Heart right ventricle (tissue), 16 donors: ENCODE measurements around the gene ABHD10. TPM values are rescaled to one million over a fixed set of nuclear protein-coding genes. Genes with fewer than 3 reads are reported as not detected.
A peak's percentile ranks its signal among the peaks of the same experiment; 100 is the strongest.

Experiments used
- ATAC-seq, 8 donors: fragments of 200-7000 bp; cut with Tn5 transposase; one replicate each; pipeline ENCODE4 v1.9.1; 2020; ENCODE audit warnings: mild to moderate bottlenecking in 8 of 8, moderate library complexity in 8 of 8, moderate number of reproducible peaks in 1 of 8
- DNase-seq, 2 donors: peaks; one replicate each; pipeline ENCODE4 v3.0.0-alpha.2; 2020
- H3K27ac ChIP-seq, 10 donors: fragments of 200-600 bp; sonication (generic) in 2 of 10; one replicate each; pipeline versions ENCODE4 v1.5.0 to v1.8.0; 2020 to 2022; ENCODE audit warnings: mild to moderate bottlenecking in 3 of 10
- H3K27me3 ChIP-seq, 7 donors: fragments of 200-600 bp; one replicate each; pipeline ENCODE4 v1.8.0; 2021 to 2022; ENCODE audit warnings: mild to moderate bottlenecking in 2 of 7
- H3K36me3 ChIP-seq, 9 donors: fragments of 200-600 bp; sonication (generic) in 1 of 9; one replicate each; pipeline versions ENCODE4 v1.5.0 to v1.8.0; 2020 to 2022; ENCODE audit warnings: mild to moderate bottlenecking in 2 of 9
- H3K4me1 ChIP-seq, 9 donors: fragments of 200-600 bp; sonication (generic) in 1 of 9; one replicate each; pipeline versions ENCODE4 v1.5.0 to v1.8.0; 2020 to 2022; ENCODE audit warnings: mild to moderate bottlenecking in 4 of 9
- H3K4me3 ChIP-seq, 10 donors: fragments of 200-600 bp; sonication (generic) in 2 of 10; one replicate each; pipeline versions ENCODE4 v1.5.0 to v1.8.0; 2020 to 2022; ENCODE audit warnings: mild to moderate bottlenecking in 7 of 10, moderate library complexity in 2 of 10
- H3K9me3 ChIP-seq, 11 donors: fragments of 200-600 bp in 10 of 11; sonication (generic) in 2 of 11; one replicate each; pipeline versions ENCODE4 v1.5.0 to v1.8.0; 2013 to 2022; ENCODE audit warnings: mild to moderate bottlenecking in 2 of 11, control low read depth in 1 of 11, moderate library complexity in 1 of 11
- WGBS, 2 donors: extraction: QIAGEN DNeasy Blood & Tissue Kit; methylation state at CpG; one replicate each; pipeline ENCODE4 v1.1.7; 2013; ENCODE audit warnings: inconsistent platforms in 1 of 2; 5-methylcytosine and 5-hydroxymethylcytosine counted together
- intact Hi-C, 10 donors: fragments of 100-400 bp; cut with DNase I; formaldehyde crosslinking; loops; one replicate each; pipeline versions ENCODE4 v1.11.1 to v1.14.2; 2022
- polyA plus RNA-seq, 2 donors: library from polyadenylated mRNA; stranded (reverse); fragments of 200-250 nt; gene quantifications; one replicate each; pipeline ENCODE4 v1.2.3, GENCODE V29; 2013
- total RNA-seq, 10 donors: library from RNA; stranded (reverse); fragmentation: NEBNext Ultra II Directional in 3 of 10; extraction: Animal tissue kit (Norgen Biotek cat#: 25700) in 3 of 10; gene quantifications; one replicate each; pipeline versions ENCODE4 v1.2.1 to v1.2.4, GENCODE V29; 2021 to 2023
- TF ChIP-seq, protein P1 (sequence below), 9 donors: fragments of 200-600 bp; sonication (generic) in 2 of 9; IDR thresholded peaks; one replicate each; pipeline versions ENCODE4 v1.5.0 to v1.8.0; 2021 to 2022; ENCODE audit warnings: antibody characterized with exemption in 9 of 9, mild to moderate bottlenecking in 5 of 9, moderate library complexity in 1 of 9
- donor health status: Arrhythmogenic right ventricular cardiomyopathy.
- donor health status: ischemic (EF 13 %, LVEDD 7.1; RV severe dilation, severe dysfunction).
- donor health status: healthy with polysubstance abuse.
- donor health status: DM: no; HTN: yes; CAD: no.
- donor health status: DM: no; HTN: no; CAD: no.
- donor health status: ischemic (EF 25% LVEDD 6.9; RV normal size, moderate dysfunction).
- donor health status: ischemic (EF 25% LVEDD 5.7; RV mildly dilated, moderate dysfunction).
- donor health status: healthy.
- donor health status: DM: yes; HTN: yes; CAD: no.
- donor health status: Ischemic cardiomyopathy.
- donor health status: ischemic (EF 35%, LVEDD 5.7; RV mildly dilated, moderate dysfunction).
- donor health status: nonischemic (EF 11% LVEDD 7.7; RV severe dilation, severe dysfunction).
- donor health status: DM: yes; HTN: yes; CAD: no.
- donor health status: PGD.
- donor health status: ischemic (EF 29% LVEDD 5.4; RV normal size, mild dysfunction).
- donor health status: nonischemic (EF 23%, LVEDD 6.1; RV moderate dilation, normal function).

ABHD10 gene
- total and polyA plus RNA-seq, 12 donors = 10.5 to 57.8 (median 50.1) TPM

DNA sequence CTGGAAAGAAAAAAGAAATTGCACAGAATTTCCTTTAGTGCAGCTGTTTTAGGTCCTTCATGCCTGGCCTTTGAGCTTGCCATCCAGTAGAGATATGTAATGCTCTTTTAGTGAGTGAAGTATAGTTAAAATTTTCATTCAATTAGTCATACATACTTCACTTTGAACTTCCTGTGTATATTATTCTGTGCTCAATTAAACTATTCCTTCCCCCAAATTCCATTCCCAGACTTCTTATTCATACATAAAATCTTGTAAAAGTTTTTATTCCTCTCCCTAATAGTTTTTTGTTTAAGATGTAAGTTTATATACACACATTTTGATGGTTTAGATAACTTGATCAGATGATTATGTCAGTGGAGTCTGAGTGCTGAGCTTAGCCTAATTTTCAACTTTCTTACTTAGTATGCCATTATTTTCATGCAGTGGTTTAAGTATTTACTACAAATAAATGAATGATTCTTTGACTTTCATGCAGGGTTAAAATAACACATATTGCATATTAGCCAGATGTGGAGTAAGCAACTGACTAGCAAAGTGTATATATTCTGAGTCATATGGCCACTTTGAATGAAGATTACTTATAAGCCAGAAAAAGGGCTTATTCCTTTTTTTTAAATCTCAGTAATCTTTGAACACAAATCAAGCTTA is 42.5 kb upstream of the ABHD10 start:
- H3K27me3 ChIP-seq = no peaks in the 10 kb centered on the region
- H3K27ac ChIP-seq = peak overlapping the region in 2 of 10 donors; percentile 0 to 28

DNA sequence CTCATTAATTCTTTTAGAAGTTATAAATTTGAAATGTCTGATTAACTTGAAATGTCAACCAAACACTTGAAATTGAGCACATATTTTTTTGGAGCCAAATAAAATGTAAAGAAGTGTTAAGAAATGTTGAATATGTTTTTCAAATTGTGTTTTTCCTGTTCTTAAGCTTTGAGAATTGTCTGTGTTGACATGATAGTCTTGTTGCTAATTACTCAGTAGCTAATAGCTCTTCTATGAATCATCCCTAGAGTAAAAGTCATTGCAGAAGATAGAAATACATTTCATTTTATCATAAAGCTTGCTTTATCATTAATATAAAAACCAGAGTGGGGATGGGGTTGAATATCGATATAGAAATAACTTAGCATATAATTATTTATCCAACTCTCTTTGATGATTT is 41.9 kb upstream of the ABHD10 start:
- H3K4me1 ChIP-seq = peaks cover 0 to 40% (median 25%) of the 10 kb centered on the region in 9 donors
- intact Hi-C loops = no loop called here
- H3K27me3 ChIP-seq = no peaks in the 10 kb centered on the region
- DNase-seq (no peak), ATAC-seq (no peak)
- 91 to 96% methylated on average over 1 of the region's 1 CpG for WGBS, 2 donors
- TF ChIP-seq, protein P1, sequence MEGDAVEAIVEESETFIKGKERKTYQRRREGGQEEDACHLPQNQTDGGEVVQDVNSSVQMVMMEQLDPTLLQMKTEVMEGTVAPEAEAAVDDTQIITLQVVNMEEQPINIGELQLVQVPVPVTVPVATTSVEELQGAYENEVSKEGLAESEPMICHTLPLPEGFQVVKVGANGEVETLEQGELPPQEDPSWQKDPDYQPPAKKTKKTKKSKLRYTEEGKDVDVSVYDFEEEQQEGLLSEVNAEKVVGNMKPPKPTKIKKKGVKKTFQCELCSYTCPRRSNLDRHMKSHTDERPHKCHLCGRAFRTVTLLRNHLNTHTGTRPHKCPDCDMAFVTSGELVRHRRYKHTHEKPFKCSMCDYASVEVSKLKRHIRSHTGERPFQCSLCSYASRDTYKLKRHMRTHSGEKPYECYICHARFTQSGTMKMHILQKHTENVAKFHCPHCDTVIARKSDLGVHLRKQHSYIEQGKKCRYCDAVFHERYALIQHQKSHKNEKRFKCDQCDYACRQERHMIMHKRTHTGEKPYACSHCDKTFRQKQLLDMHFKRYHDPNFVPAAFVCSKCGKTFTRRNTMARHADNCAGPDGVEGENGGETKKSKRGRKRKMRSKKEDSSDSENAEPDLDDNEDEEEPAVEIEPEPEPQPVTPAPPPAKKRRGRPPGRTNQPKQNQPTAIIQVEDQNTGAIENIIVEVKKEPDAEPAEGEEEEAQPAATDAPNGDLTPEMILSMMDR (IDR thresholded peaks at IDR 0.05) = no peak
- no peak overlapping the region for H3K4me3 ChIP-seq
- peak overlapping the region in 1 of 10 donors; percentile 0 for H3K27ac ChIP-seq
- no peaks in the 10 kb centered on the region for H3K9me3 ChIP-seq
- H3K36me3 ChIP-seq = peaks cover 0 to 93% (median 31%) of the 10 kb centered on the region in 9 donors

More for the DNA sequence above, 42.5 kb upstream of the ABHD10 start:
- H3K4me3 ChIP-seq = no peak overlapping the region
- peaks cover 0 to 93% (median 25%) of the 10 kb centered on the region in 9 donors for H3K36me3 ChIP-seq
- intact Hi-C loops = no loop called here
- ATAC-seq (no peak), DNase-seq (no peak)
- H3K9me3 ChIP-seq = no peaks in the 10 kb centered on the region
- TF ChIP-seq, protein P1 (IDR thresholded peaks at IDR 0.05) = no peak
- peaks cover 0 to 41% (median 31%) of the 10 kb centered on the region in 9 donors for H3K4me1 ChIP-seq

- intact Hi-C loops = no loop called here
- no peaks in the 10 kb centered on the region for H3K9me3 ChIP-seq
- peaks cover 0 to 93% (median 32%) of the 10 kb centered on the region in 9 donors for H3K36me3 ChIP-seq
- DNase-seq = no peak
- H3K4me3 ChIP-seq = no peak overlapping the region
- ATAC-seq = no peak
- no peaks in the 10 kb centered on the region for H3K27me3 ChIP-seq
- H3K4me1 ChIP-seq = peaks cover 0 to 35% (median 17%) of the 10 kb centered on the region in 9 donors
- TF ChIP-seq, protein P1 (IDR thresholded peaks at IDR 0.05) = no peak
- H3K27ac ChIP-seq = no peak overlapping the region
These were observed 41.0 kb upstream of the ABHD10 start for GRCh38 chr3:111937871-111938270.

GRCh38 chr3:111939873-111940272 is 39.0 kb upstream of the ABHD10 start:
- H3K27me3 ChIP-seq = no peaks in the 10 kb centered on the region
- intact Hi-C loops = no loop called here
- no peak overlapping the region for H3K27ac ChIP-seq
- H3K9me3 ChIP-seq = no peaks in the 10 kb centered on the region
- no peak overlapping the region for H3K4me3 ChIP-seq
- peaks cover 0 to 17% (median 0%) of the 10 kb centered on the region in 9 donors for H3K4me1 ChIP-seq
- H3K36me3 ChIP-seq = peaks cover 0 to 95% (median 37%) of the 10 kb centered on the region in 9 donors
- TF ChIP-seq, protein P1 (IDR thresholded peaks at IDR 0.05) = no peak
- DNase-seq = no peak
- 94 to 99% methylated on average over 2 of the region's 2 CpGs for WGBS, 2 donors
- no peak for ATAC-seq
